Measurements from ENCODE around the gene HSP90AA1. TPM values are rescaled to one million over a fixed set of nuclear protein-coding genes. Genes with fewer than 3 reads are reported as not detected.
"Not testable (repeated sequence)": the region's sequence is repeated elsewhere in the genome, so short reads cannot be mapped to it uniquely, and the experiment has no call there.

HSP90AA1 gene
- total and polyA plus RNA-seq, 3 donors from 2014 or later, result 385 to 638 (median 519) TPM

GRCh38 chr14:102080183-102081080, 6.4 kb downstream of the HSP90AA1 start:
- H3K4me3 ChIP-seq, result no peak overlapping the region
- H3K9me3 ChIP-seq, result no peaks in the 10 kb centered on the region
- H3K36me3 ChIP-seq (ENCODE audit: low read depth, missing control alignments), result peaks cover 7% of the 10 kb centered on the region
- peaks cover 18% of the 10 kb centered on the region for H3K4me1 ChIP-seq
- 73 to 76% methylated on average over 14 of the region's 14 CpGs for WGBS, 2 donors
- TF ChIP-seq POLR2A (IDR thresholded peaks at IDR 0.05) (no peak), CTCF (IDR thresholded peaks at IDR 0.05) (no peak)
- no peak overlapping the region for H3K27ac ChIP-seq
- intact Hi-C loops (cut with DNase I; ENCODE audit: low total_unique reads), result no loop called here
- no peak for DNase-seq
- no peaks in the 10 kb centered on the region for H3K27me3 ChIP-seq

- Histone ChIP-seq H3K27me3 (no peaks in the 10 kb centered on the region), H3K36me3 (ENCODE audit: low read depth, missing control alignments) (peaks cover 7% of the 10 kb centered on the region), H3K27ac (no peak overlapping the region), H3K4me1 (peaks cover 11% of the 10 kb centered on the region), H3K4me3 (no peak overlapping the region), H3K9me3 (no peaks in the 10 kb centered on the region)
- DNase-seq, result no peak
- TF ChIP-seq POLR2A (IDR thresholded peaks at IDR 0.05) (no peak), CTCF (IDR thresholded peaks at IDR 0.05) (no peak)
- intact Hi-C loops (cut with DNase I; ENCODE audit: low total_unique reads), result no loop called here
Observed at GRCh38 chr14:102079700-102079979, 7.2 kb downstream of the HSP90AA1 start.

GRCh38 chr14:102078831-102079699, 7.8 kb downstream of the HSP90AA1 start:
- H3K4me3 ChIP-seq, result no peak overlapping the region
- no peak overlapping the region for H3K27ac ChIP-seq
- 90 to 91% methylated on average over 10 of the region's 10 CpGs for WGBS, 2 donors
- H3K36me3 ChIP-seq (ENCODE audit: low read depth, missing control alignments), result peaks cover 7% of the 10 kb centered on the region
- H3K9me3 ChIP-seq, result no peaks in the 10 kb centered on the region
- H3K27me3 ChIP-seq, result no peaks in the 10 kb centered on the region
- intact Hi-C loops (cut with DNase I; ENCODE audit: low total_unique reads), result no loop called here
- no peak for DNase-seq
- peaks cover 5% of the 10 kb centered on the region for H3K4me1 ChIP-seq
- TF ChIP-seq CTCF (IDR thresholded peaks at IDR 0.05) (no peak), POLR2A (IDR thresholded peaks at IDR 0.05) (no peak)

GRCh38 chr14:102078361-102078791, 8.5 kb downstream of the HSP90AA1 start:
- H3K4me3 ChIP-seq; H3K27me3 ChIP-seq; H3K4me1 ChIP-seq; intact Hi-C loops (cut with DNase I; ENCODE audit: low total_unique reads); H3K36me3 ChIP-seq (ENCODE audit: low read depth, missing control alignments); DNase-seq; H3K9me3 ChIP-seq; H3K27ac ChIP-seq: not testable (repeated sequence)
- 95% methylated on average over 11 of the region's 11 CpGs for WGBS, 2 donors

GRCh38 chr14:102077382-102077709, 9.5 kb downstream of the HSP90AA1 start:
- 82 to 90% methylated on average over 5 of the region's 5 CpGs for WGBS, 2 donors
- Histone ChIP-seq H3K36me3 (ENCODE audit: low read depth, missing control alignments) (no peaks in the 10 kb centered on the region), H3K4me1 (no peaks in the 10 kb centered on the region), H3K27ac (no peak overlapping the region), H3K27me3 (no peaks in the 10 kb centered on the region), H3K4me3 (no peak overlapping the region), H3K9me3 (no peaks in the 10 kb centered on the region)
- TF ChIP-seq CTCF (IDR thresholded peaks at IDR 0.05), result no peak
- no peak for TF ChIP-seq POLR2A (IDR thresholded peaks at IDR 0.05)
- intact Hi-C loops (cut with DNase I; ENCODE audit: low total_unique reads), result no loop called here
- DNase-seq, result no peak
